Suprapubic skin (tissue), 4 donors: ENCODE measurements around the gene NUDT17. TPM values are rescaled to one million over a fixed set of nuclear protein-coding genes. Genes with fewer than 3 reads are reported as not detected.

Experiments used
- DNase-seq, 2 donors: peaks; one replicate each; pipeline ENCODE4 v3.0.0-alpha.2; 2019; ENCODE audit warnings: low spot score in 2 of 2
- H3K27ac ChIP-seq: fragments of 200-600 bp; sonication (generic); one replicate; pipeline ENCODE4 v1.5.1; 2019
- H3K27me3 ChIP-seq: fragments of 200-600 bp; sonication (generic); one replicate; pipeline ENCODE4 v1.5.1; 2019
- H3K36me3 ChIP-seq: fragments of 200-600 bp; sonication (generic); one replicate; pipeline ENCODE4 v1.5.1; 2019
- H3K4me1 ChIP-seq: fragments of 200-600 bp; sonication (generic); one replicate; pipeline ENCODE4 v1.5.1; 2019
- H3K4me3 ChIP-seq: fragments of 200-600 bp; sonication (generic); one replicate; pipeline ENCODE4 v1.5.1; 2019; ENCODE audit warnings: mild to moderate bottlenecking
- H3K9me3 ChIP-seq: fragments of 200-600 bp; sonication (generic); one replicate; pipeline ENCODE4 v1.5.1; 2019
- CTCF ChIP-seq, 2 donors: fragments of 200-600 bp in 1 of 2; fragments of 450-650 bp in 1 of 2; sonication (generic) in 1 of 2; IDR thresholded peaks; one replicate each; pipeline ENCODE4 v1.5.1; 2016 to 2019; ENCODE audit warnings: antibody characterized with exemption in 2 of 2, mild to moderate bottlenecking in 1 of 2, moderate library complexity in 1 of 2
- EP300 ChIP-seq: sonication (generic); formaldehyde crosslinking; IDR thresholded peaks from one replicate; pipeline ENCODE4 v1.6.1; 2017; ENCODE audit warnings: antibody characterized with exemption
- POLR2A ChIP-seq, 2 donors: fragments of 450-650 bp; IDR thresholded peaks; one replicate each; pipeline ENCODE4 v1.6.1; 2017; ENCODE audit warnings: antibody characterized with exemption in 2 of 2, mild to moderate bottlenecking in 2 of 2, moderate library complexity in 2 of 2
- POLR2AphosphoS5 ChIP-seq, 3 donors: sonication (generic); formaldehyde crosslinking; IDR thresholded peaks; one replicate each; pipeline ENCODE4 v1.6.1; 2017; ENCODE audit warnings: antibody characterized with exemption in 3 of 3
- WGBS: methylation state at CpG from one replicate; pipeline ENCODE4 v1.1.5; 2018; 5-methylcytosine and 5-hydroxymethylcytosine counted together
- total RNA-seq, 4 donors: library from RNA; depleted of rRNA; stranded (reverse); fragments of >200 nt; gene quantifications; one replicate each; pipeline ENCODE4 v1.1.0, GENCODE V29; 2016

NUDT17 gene
- total RNA-seq, 4 donors from 2014 or later: 1.3 to 3.9 (median 2.1) TPM

- peak overlapping the region; percentile 59 for H3K27ac ChIP-seq
- H3K4me1 ChIP-seq: peaks cover 22% of the 10 kb centered on the region
- no peaks in the 10 kb centered on the region for H3K27me3 ChIP-seq
- DNase-seq: peak in 1 of 2 donors; percentile 60
- H3K36me3 ChIP-seq: no peaks in the 10 kb centered on the region
- no peaks in the 10 kb centered on the region for H3K9me3 ChIP-seq
- TF ChIP-seq POLR2AphosphoS5 (IDR thresholded peaks at IDR 0.05) (peak in 1 of 3 donors; percentile 7), EP300 (no peak)
- 64% methylated on average over 6 of the region's 7 CpGs for WGBS
- H3K4me3 ChIP-seq: no peak overlapping the region
Observed at GRCh38 chr1:145877923-145878486, 32.6 kb downstream of the NUDT17 start.

GRCh38 chr1:145878724-145879123 is 33.3 kb downstream of the NUDT17 start:
- Histone ChIP-seq H3K27me3 (no peaks in the 10 kb centered on the region), H3K36me3 (no peaks in the 10 kb centered on the region), H3K27ac (peak overlapping the region; percentile 59), H3K4me1 (peaks cover 19% of the 10 kb centered on the region), H3K4me3 (no peak overlapping the region), H3K9me3 (no peaks in the 10 kb centered on the region)
- DNase-seq: no peak
- no peak for TF ChIP-seq EP300
- no peak for TF ChIP-seq CTCF (IDR thresholded peaks at IDR 0.05)
- TF ChIP-seq POLR2A (IDR thresholded peaks at IDR 0.05): no peak
- no peak for TF ChIP-seq POLR2AphosphoS5 (IDR thresholded peaks at IDR 0.05)
- 78% methylated on average over 2 of the region's 2 CpGs for WGBS

GRCh38 chr1:145879775-145880174 is 34.3 kb downstream of the NUDT17 start:
- peaks cover 23% of the 10 kb centered on the region for H3K4me1 ChIP-seq
- H3K4me3 ChIP-seq: no peak overlapping the region
- no peaks in the 10 kb centered on the region for H3K9me3 ChIP-seq
- H3K27ac ChIP-seq: peak overlapping the region; percentile 59
- no peak for DNase-seq
- H3K27me3 ChIP-seq: no peaks in the 10 kb centered on the region
- WGBS: 67% methylated on average over 5 of the region's 5 CpGs
- no peaks in the 10 kb centered on the region for H3K36me3 ChIP-seq
- TF ChIP-seq POLR2A (IDR thresholded peaks at IDR 0.05) (no peak), CTCF (IDR thresholded peaks at IDR 0.05) (no peak), EP300 (no peak), POLR2AphosphoS5 (IDR thresholded peaks at IDR 0.05) (no peak)

- Histone ChIP-seq H3K4me3 (peak overlapping the region; percentile 63), H3K4me1 (peaks cover 30% of the 10 kb centered on the region), H3K36me3 (no peaks in the 10 kb centered on the region), H3K9me3 (no peaks in the 10 kb centered on the region), H3K27me3 (no peaks in the 10 kb centered on the region), H3K27ac (no peak overlapping the region)
- 96% methylated on average over 1 of the region's 1 CpG for WGBS
- DNase-seq: peak in 1 of 2 donors; percentile 34
- TF ChIP-seq POLR2AphosphoS5 (IDR thresholded peaks at IDR 0.05) (no peak), EP300 (no peak), CTCF (IDR thresholded peaks at IDR 0.05) (no peak), POLR2A (IDR thresholded peaks at IDR 0.05) (no peak)
Observed at GRCh38 chr1:145884675-145885074, 39.2 kb downstream of the NUDT17 start.

- TF ChIP-seq POLR2AphosphoS5 (IDR thresholded peaks at IDR 0.05) (no peak), POLR2A (IDR thresholded peaks at IDR 0.05) (no peak), EP300 (no peak), CTCF (IDR thresholded peaks at IDR 0.05) (no peak)
- no peaks in the 10 kb centered on the region for H3K36me3 ChIP-seq
- peak; percentile 93 to 96 for DNase-seq
- peak within 1 kb of the TSS; percentile 63 for H3K4me3 ChIP-seq
- no peaks in the 10 kb centered on the region for H3K27me3 ChIP-seq
- 3% methylated on average over 15 of the region's 36 CpGs for WGBS
- H3K9me3 ChIP-seq: no peaks in the 10 kb centered on the region
- H3K4me1 ChIP-seq: peaks cover 34% of the 10 kb centered on the region
- no peak within 1 kb of the TSS for H3K27ac ChIP-seq
Observed at GRCh38 chr1:145885738-145886287, 40.4 kb downstream of the NUDT17 start, which contains the start of gene ANKRD35. TSS of gene ANKRD35 (minus strand) at chr1:145885866. CDS start at chr1:145885758, 108 bp downstream.
